MM.1S (cell line): ENCODE measurements around the gene USB1.

Experiments used
- DNase-seq: peaks from one replicate; pipeline ENCODE4 v3.0.0-alpha.2; 2015
- H2AFZ ChIP-seq: fragments of 300-600 bp; sonication (generic); 2 replicates; pipeline ENCODE4 v1.6.0; 2016; ENCODE audit warnings: antibody characterized with exemption, low read length
- H3F3A ChIP-seq: fragments of 300-600 bp; sonication (generic); 2 replicates; pipeline ENCODE4 v1.6.1; 2016; ENCODE audit warnings: mild to moderate bottlenecking, antibody characterized with exemption, low read length, moderate library complexity, mixed read lengths; ENCODE audit not compliant: insufficient read depth
- H3K27ac ChIP-seq: fragments of 300-600 bp; sonication (generic); 2 replicates; pipeline ENCODE4 v1.5.1; 2016; ENCODE audit warnings: mild to moderate bottlenecking, low read length
- H3K27me3 ChIP-seq: fragments of 300-600 bp; sonication (generic); replicated peaks from 2 replicates; pipeline ENCODE4 v1.6.0; 2016; ENCODE audit warnings: low read length; ENCODE audit not compliant: insufficient read depth
- H3K36me3 ChIP-seq: fragments of 300-600 bp; sonication (generic); replicated peaks from 2 replicates; pipeline ENCODE4 v1.6.1; 2016; ENCODE audit warnings: mild to moderate bottlenecking, low read length, mixed read lengths; ENCODE audit not compliant: insufficient read depth
- H3K4me1 ChIP-seq: fragments of 300-600 bp; sonication (generic); 2 replicates; pipeline ENCODE4 v1.6.1; 2016; ENCODE audit warnings: low read length, mixed read lengths
- H3K4me2 ChIP-seq: fragments of 300-600 bp; sonication (generic); 2 replicates; pipeline ENCODE4 v1.6.0; 2016; ENCODE audit warnings: low read depth, low read length
- H3K4me3 ChIP-seq: fragments of 300-600 bp; sonication (generic); 2 replicates; pipeline ENCODE4 v1.5.1; 2016; ENCODE audit warnings: low read length, mixed read lengths
- H3K79me2 ChIP-seq: fragments of 300-600 bp; sonication (generic); 2 replicates; pipeline ENCODE4 v1.6.1; 2016; ENCODE audit warnings: mixed run types, low read length, mixed read lengths
- H3K9ac ChIP-seq: fragments of 300-600 bp; sonication (generic); 2 replicates; pipeline ENCODE4 v1.6.1; 2016; ENCODE audit warnings: low read length, mixed read lengths
- H3K9me2 ChIP-seq: fragments of 300-600 bp; sonication (generic); replicated peaks from 2 replicates; pipeline ENCODE4 v1.6.1; 2016; ENCODE audit warnings: mild to moderate bottlenecking, low read length, mixed read lengths; ENCODE audit not compliant: insufficient read depth
- H3K9me3 ChIP-seq: fragments of 300-600 bp; sonication (generic); replicated peaks from 2 replicates; pipeline ENCODE4 v1.6.1; 2016; ENCODE audit warnings: mild to moderate bottlenecking, low read length, mixed read lengths; ENCODE audit not compliant: insufficient read depth
- H4K20me1 ChIP-seq: fragments of 300-600 bp; sonication (generic); 2 replicates; pipeline ENCODE4 v1.6.1; 2016; ENCODE audit warnings: mild to moderate bottlenecking, low read length, moderate library complexity, mixed read lengths; ENCODE audit not compliant: insufficient read depth
- EZH2 ChIP-seq: fragments of 300-600 bp; sonication (generic); optimal IDR thresholded peaks from 2 replicates; pipeline ENCODE3; 2017; ENCODE audit warnings: low read depth, mild to moderate bottlenecking, antibody characterized with exemption, low read length, mixed read lengths
- EZH2phosphoT487 ChIP-seq: fragments of 300-600 bp; sonication (generic); IDR thresholded peaks from 2 replicates; pipeline ENCODE4 v1.6.1; 2018; ENCODE audit warnings: antibody characterized with exemption, low read length
- TF ChIP-seq, protein P1 (sequence below): fragments of 300-600 bp; sonication (generic); IDR thresholded peaks from 2 replicates; pipeline ENCODE4 v1.5.1; 2016; ENCODE audit warnings: antibody characterized with exemption, low read length, mixed read lengths

Gene USB1

GRCh38 chr16:57998486-57998885, 2.7 kb upstream of the USB1 start:
- no peak overlapping the region for H3K4me3 ChIP-seq
- no peak overlapping the region for H2AFZ ChIP-seq
- no peak for DNase-seq
- no peaks in the 10 kb centered on the region; the same call in 1 of the 2 replicates for H4K20me1 ChIP-seq
- no peaks in the 10 kb centered on the region for H3K9me3 ChIP-seq
- H3K27me3 ChIP-seq: no peaks in the 10 kb centered on the region
- no peak overlapping the region for H3K4me2 ChIP-seq
- no peak overlapping the region for H3K27ac ChIP-seq
- H3K36me3 ChIP-seq: no peaks in the 10 kb centered on the region
- peaks cover 14% of the 10 kb centered on the region for H3F3A ChIP-seq
- TF ChIP-seq EZH2 (no peak), EZH2phosphoT487 (no peak)
- TF ChIP-seq, protein P1, sequence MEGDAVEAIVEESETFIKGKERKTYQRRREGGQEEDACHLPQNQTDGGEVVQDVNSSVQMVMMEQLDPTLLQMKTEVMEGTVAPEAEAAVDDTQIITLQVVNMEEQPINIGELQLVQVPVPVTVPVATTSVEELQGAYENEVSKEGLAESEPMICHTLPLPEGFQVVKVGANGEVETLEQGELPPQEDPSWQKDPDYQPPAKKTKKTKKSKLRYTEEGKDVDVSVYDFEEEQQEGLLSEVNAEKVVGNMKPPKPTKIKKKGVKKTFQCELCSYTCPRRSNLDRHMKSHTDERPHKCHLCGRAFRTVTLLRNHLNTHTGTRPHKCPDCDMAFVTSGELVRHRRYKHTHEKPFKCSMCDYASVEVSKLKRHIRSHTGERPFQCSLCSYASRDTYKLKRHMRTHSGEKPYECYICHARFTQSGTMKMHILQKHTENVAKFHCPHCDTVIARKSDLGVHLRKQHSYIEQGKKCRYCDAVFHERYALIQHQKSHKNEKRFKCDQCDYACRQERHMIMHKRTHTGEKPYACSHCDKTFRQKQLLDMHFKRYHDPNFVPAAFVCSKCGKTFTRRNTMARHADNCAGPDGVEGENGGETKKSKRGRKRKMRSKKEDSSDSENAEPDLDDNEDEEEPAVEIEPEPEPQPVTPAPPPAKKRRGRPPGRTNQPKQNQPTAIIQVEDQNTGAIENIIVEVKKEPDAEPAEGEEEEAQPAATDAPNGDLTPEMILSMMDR: no peak
- H3K79me2 ChIP-seq: peaks cover 15% of the 10 kb centered on the region
- H3K4me1 ChIP-seq: peaks cover 19% of the 10 kb centered on the region
- H3K9me2 ChIP-seq: no peaks in the 10 kb centered on the region
- H3K9ac ChIP-seq: no peak overlapping the region

GRCh38 chr16:57998992-57999365, 2.2 kb upstream of the USB1 start:
- H3K9me2 ChIP-seq: no peaks in the 10 kb centered on the region
- H3K4me3 ChIP-seq: no peak overlapping the region
- no peaks in the 10 kb centered on the region for H3K27me3 ChIP-seq
- no peaks in the 10 kb centered on the region for H3K36me3 ChIP-seq
- H3K9me3 ChIP-seq: no peaks in the 10 kb centered on the region
- H3F3A ChIP-seq: peaks cover 14% of the 10 kb centered on the region
- TF ChIP-seq EZH2phosphoT487 (no peak), EZH2 (no peak)
- TF ChIP-seq, protein P1: no peak
- no peak overlapping the region for H2AFZ ChIP-seq
- no peak for DNase-seq
- H3K4me2 ChIP-seq: peak overlapping the region; percentile 98; the same call in 1 of the 2 replicates
- H3K79me2 ChIP-seq: peaks cover 15% of the 10 kb centered on the region
- H3K4me1 ChIP-seq: peaks cover 19% of the 10 kb centered on the region
- H4K20me1 ChIP-seq: no peaks in the 10 kb centered on the region; the same call in 1 of the 2 replicates
- no peak overlapping the region; the same call in 1 of the 2 replicates for H3K9ac ChIP-seq
- no peak overlapping the region for H3K27ac ChIP-seq

GRCh38 chr16:57999366-57999970, 1.7 kb upstream of the USB1 start:
- Histone ChIP-seq H3K27ac (peak overlapping the region; percentile 31; the same call in 1 of the 2 replicates), H2AFZ (peak overlapping the region; percentile 91), H3K4me1 (peaks cover 19% of the 10 kb centered on the region), H3F3A (peaks cover 14% of the 10 kb centered on the region), H3K9ac (peak overlapping the region; percentile 86), H3K27me3 (no peaks in the 10 kb centered on the region), H3K4me2 (peak overlapping the region; percentile 98), H3K79me2 (peaks cover 15% of the 10 kb centered on the region), H4K20me1 (no peaks in the 10 kb centered on the region; the same call in 1 of the 2 replicates), H3K9me2 (no peaks in the 10 kb centered on the region), H3K9me3 (no peaks in the 10 kb centered on the region), H3K36me3 (no peaks in the 10 kb centered on the region), H3K4me3 (peak overlapping the region; percentile 61)
- DNase-seq: peak; percentile 36
- TF ChIP-seq EZH2phosphoT487 (no peak), EZH2 (no peak)
- TF ChIP-seq, protein P1: no peak; the same call in 1 of the 2 replicates
